ENCODE data around the gene GRIK1. TPM values are rescaled to one million over a fixed set of nuclear protein-coding genes. Genes with fewer than 3 reads are reported as not detected.

Gene GRIK1
- total RNA-seq, 1 donor from 2014 or later = 0.39 TPM

- Mint-ChIP-seq H3K9me3 (ENCODE audit: unreplicated experiment) (no peaks in the 10 kb centered on the region), H3K27ac (ENCODE audit: unreplicated experiment) (no peak overlapping the region), H3K4me3 (ENCODE audit: unreplicated experiment) (no peak overlapping the region), H3K27me3 (ENCODE audit: unreplicated experiment) (peaks cover 4% of the 10 kb centered on the region), H3K36me3 (ENCODE audit: unreplicated experiment) (no peaks in the 10 kb centered on the region), H3K4me1 (ENCODE audit: low read depth, unreplicated experiment) (no peaks in the 10 kb centered on the region)
- DNase-seq = no peak
- TF ChIP-seq, protein P1, sequence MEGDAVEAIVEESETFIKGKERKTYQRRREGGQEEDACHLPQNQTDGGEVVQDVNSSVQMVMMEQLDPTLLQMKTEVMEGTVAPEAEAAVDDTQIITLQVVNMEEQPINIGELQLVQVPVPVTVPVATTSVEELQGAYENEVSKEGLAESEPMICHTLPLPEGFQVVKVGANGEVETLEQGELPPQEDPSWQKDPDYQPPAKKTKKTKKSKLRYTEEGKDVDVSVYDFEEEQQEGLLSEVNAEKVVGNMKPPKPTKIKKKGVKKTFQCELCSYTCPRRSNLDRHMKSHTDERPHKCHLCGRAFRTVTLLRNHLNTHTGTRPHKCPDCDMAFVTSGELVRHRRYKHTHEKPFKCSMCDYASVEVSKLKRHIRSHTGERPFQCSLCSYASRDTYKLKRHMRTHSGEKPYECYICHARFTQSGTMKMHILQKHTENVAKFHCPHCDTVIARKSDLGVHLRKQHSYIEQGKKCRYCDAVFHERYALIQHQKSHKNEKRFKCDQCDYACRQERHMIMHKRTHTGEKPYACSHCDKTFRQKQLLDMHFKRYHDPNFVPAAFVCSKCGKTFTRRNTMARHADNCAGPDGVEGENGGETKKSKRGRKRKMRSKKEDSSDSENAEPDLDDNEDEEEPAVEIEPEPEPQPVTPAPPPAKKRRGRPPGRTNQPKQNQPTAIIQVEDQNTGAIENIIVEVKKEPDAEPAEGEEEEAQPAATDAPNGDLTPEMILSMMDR (IDR thresholded peaks at IDR 0.05; ENCODE audit: partially characterized antibody, unreplicated experiment) = no peak
These were observed 162.6 kb downstream of the GRIK1 start for GRCh38 chr21:29777160-29777559.

DNA sequence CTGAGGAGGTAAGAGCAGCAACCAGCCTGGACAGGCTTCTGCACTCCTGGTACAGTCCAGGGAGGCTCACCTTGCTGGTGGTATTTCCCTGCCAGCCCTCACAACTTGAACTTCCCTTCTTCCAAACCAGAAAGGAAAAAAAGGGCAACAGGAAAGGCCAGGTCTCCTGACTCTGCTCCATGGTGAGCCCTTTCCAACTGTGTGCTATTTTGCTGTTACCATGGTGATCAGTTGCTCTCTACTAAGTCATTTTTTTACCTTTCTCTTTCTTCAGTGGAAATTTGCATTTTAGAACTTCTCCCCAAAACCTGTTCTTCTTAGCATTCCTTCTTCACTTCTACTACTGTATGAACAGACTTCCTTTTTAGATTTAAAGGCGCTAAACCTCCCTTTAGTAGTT, 164.3 kb downstream of the GRIK1 start:
- DNase-seq = no peak

GRCh38 chr21:29771491-29772066, 168.2 kb downstream of the GRIK1 start:
- no peak for DNase-seq
- peaks cover 2% of the 10 kb centered on the region for H3K27me3 Mint-ChIP-seq (ENCODE audit: unreplicated experiment)

More for the DNA sequence above, 164.3 kb downstream of the GRIK1 start:
- Mint-ChIP-seq H3K27ac (ENCODE audit: unreplicated experiment) (no peak overlapping the region), H3K4me3 (ENCODE audit: unreplicated experiment) (no peak overlapping the region), H3K27me3 (ENCODE audit: unreplicated experiment) (peaks cover 4% of the 10 kb centered on the region), H3K9me3 (ENCODE audit: unreplicated experiment) (no peaks in the 10 kb centered on the region), H3K36me3 (ENCODE audit: unreplicated experiment) (no peaks in the 10 kb centered on the region), H3K4me1 (ENCODE audit: low read depth, unreplicated experiment) (no peaks in the 10 kb centered on the region)
- TF ChIP-seq, protein P1 (IDR thresholded peaks at IDR 0.05; ENCODE audit: partially characterized antibody, unreplicated experiment) = no peak

GRCh38 chr21:29763674-29764073, 176.1 kb downstream of the GRIK1 start:
- Mint-ChIP-seq H3K27ac (ENCODE audit: unreplicated experiment) (no peak overlapping the region), H3K4me3 (ENCODE audit: unreplicated experiment) (no peak overlapping the region), H3K4me1 (ENCODE audit: low read depth, unreplicated experiment) (no peaks in the 10 kb centered on the region), H3K9me3 (ENCODE audit: unreplicated experiment) (no peaks in the 10 kb centered on the region), H3K36me3 (ENCODE audit: unreplicated experiment) (no peaks in the 10 kb centered on the region), H3K27me3 (ENCODE audit: unreplicated experiment) (peaks cover 2% of the 10 kb centered on the region)
- TF ChIP-seq, protein P1 (IDR thresholded peaks at IDR 0.05; ENCODE audit: partially characterized antibody, unreplicated experiment) = no peak
- DNase-seq = no peak

More at GRCh38 chr21:29771491-29772066, 168.2 kb downstream of the GRIK1 start:
- Mint-ChIP-seq H3K4me1 (ENCODE audit: low read depth, unreplicated experiment) (no peaks in the 10 kb centered on the region), H3K27ac (ENCODE audit: unreplicated experiment) (no peak overlapping the region), H3K36me3 (ENCODE audit: unreplicated experiment) (no peaks in the 10 kb centered on the region), H3K4me3 (ENCODE audit: unreplicated experiment) (no peak overlapping the region), H3K9me3 (ENCODE audit: unreplicated experiment) (no peaks in the 10 kb centered on the region)
- TF ChIP-seq, protein P1 (IDR thresholded peaks at IDR 0.05; ENCODE audit: partially characterized antibody, unreplicated experiment) = no peak

- H3K9me3 Mint-ChIP-seq (ENCODE audit: unreplicated experiment) = no peaks in the 10 kb centered on the region
- H3K36me3 Mint-ChIP-seq (ENCODE audit: unreplicated experiment) = no peaks in the 10 kb centered on the region
- peaks cover 2% of the 10 kb centered on the region for H3K27me3 Mint-ChIP-seq (ENCODE audit: unreplicated experiment)
- H3K4me1 Mint-ChIP-seq (ENCODE audit: low read depth, unreplicated experiment) = no peaks in the 10 kb centered on the region
- H3K4me3 Mint-ChIP-seq (ENCODE audit: unreplicated experiment) = no peak overlapping the region
- no peak for DNase-seq
- TF ChIP-seq, protein P1 (IDR thresholded peaks at IDR 0.05; ENCODE audit: partially characterized antibody, unreplicated experiment) = no peak
- H3K27ac Mint-ChIP-seq (ENCODE audit: unreplicated experiment) = no peak overlapping the region
These were observed 177.2 kb downstream of the GRIK1 start for GRCh38 chr21:29762570-29763082.
